Left lung (tissue), 10 donors: ENCODE data around the gene TMEM72. TPM values are rescaled to one million over a fixed set of nuclear protein-coding genes. Genes with fewer than 3 reads are reported as not detected.
A peak's percentile ranks its signal among the peaks of the same experiment; 100 is the strongest.

Experiments used
- ATAC-seq: fragments of 200-7000 bp; cut with Tn5 transposase; one replicate; pipeline ENCODE4 v1.9.1; 2020; ENCODE audit warnings: moderate library complexity
- DNase-seq, 4 donors: peaks; one replicate each; pipeline ENCODE4 v3.0.0-alpha.2; 2013 to 2020
- H3K27ac ChIP-seq, 2 donors: fragments of 200-600 bp; sonication (generic) in 1 of 2; one replicate each; pipeline versions ENCODE4 v1.5.0 to v1.8.0; 2020 to 2021
- H3K27me3 ChIP-seq, 2 donors: fragments of 200-600 bp; sonication (generic) in 1 of 2; one replicate each; pipeline versions ENCODE4 v1.5.0 to v1.8.0; 2020 to 2021
- H3K36me3 ChIP-seq, 2 donors: fragments of 200-600 bp; sonication (generic) in 1 of 2; one replicate each; pipeline versions ENCODE4 v1.5.0 to v1.8.0; 2020 to 2021
- H3K4me1 ChIP-seq, 2 donors: fragments of 200-600 bp; one replicate each; pipeline ENCODE4 v1.8.0; 2021
- H3K4me3 ChIP-seq, 2 donors: fragments of 200-600 bp; sonication (generic) in 1 of 2; one replicate each; pipeline versions ENCODE4 v1.5.0 to v1.8.0; 2020 to 2021; ENCODE audit warnings: mild to moderate bottlenecking in 1 of 2
- H3K9me3 ChIP-seq, 2 donors: fragments of 200-600 bp; sonication (generic) in 1 of 2; one replicate each; pipeline versions ENCODE4 v1.5.0 to v1.8.0; 2020 to 2021
- CTCF ChIP-seq, 2 donors: fragments of 200-600 bp; sonication (generic) in 1 of 2; IDR thresholded peaks; one replicate each; pipeline versions ENCODE4 v1.5.0 to v1.8.0; 2021; ENCODE audit warnings: antibody characterized with exemption in 2 of 2
- intact Hi-C, 2 donors: fragments of 100-400 bp; cut with DNase I; formaldehyde crosslinking; loops; one replicate each; pipeline versions ENCODE4 v1.11.2 to v1.14.2; 2022
- polyA plus RNA-seq, 6 donors: library from polyadenylated mRNA; unstranded; fragments of 120-200 nt; gene quantifications; one replicate each; pipeline ENCODE4 v1.2.1, GENCODE V29; 2013; ENCODE audit not compliant: insufficient read length in 6 of 6
- total RNA-seq, 2 donors: library from RNA; stranded (reverse); fragmentation: NEBNext Ultra II Directional; extraction: Animal tissue kit (Norgen Biotek cat#: 25700); gene quantifications; one replicate each; pipeline ENCODE4 v1.2.1, GENCODE V29; 2021
- donor health status: DM: no; HTN: yes; CAD: no.
- donor health status: DM: no; HTN: no; CAD: no.

TMEM72 gene
- total and polyA plus RNA-seq, 8 donors: 0.23 to 2.2 (median 1.7) TPM; not detected in 1

GRCh38 chr10:44925811-44926750, 14.9 kb downstream of the TMEM72 start:
- Histone ChIP-seq H3K27me3 (no peaks in the 10 kb centered on the region), H3K27ac (no peak overlapping the region), H3K9me3 (no peaks in the 10 kb centered on the region), H3K4me1 (peaks cover 0 to 9% of the 10 kb centered on the region in 2 donors), H3K36me3 (no peaks in the 10 kb centered on the region), H3K4me3 (no peak overlapping the region)
- intact Hi-C loops: no loop called here
- DNase-seq (no peak), ATAC-seq (no peak)
- TF ChIP-seq CTCF (IDR thresholded peaks at IDR 0.05): no peak

- Histone ChIP-seq H3K9me3 (no peaks in the 10 kb centered on the region), H3K27ac (no peak overlapping the region), H3K36me3 (no peaks in the 10 kb centered on the region), H3K4me3 (no peak overlapping the region), H3K4me1 (peaks cover 0 to 9% of the 10 kb centered on the region in 2 donors), H3K27me3 (no peaks in the 10 kb centered on the region)
- intact Hi-C loops: no loop called here
- ATAC-seq (no peak), DNase-seq (no peak)
- TF ChIP-seq CTCF (IDR thresholded peaks at IDR 0.05): no peak
Observed at GRCh38 chr10:44926751-44927351, 15.7 kb downstream of the TMEM72 start.

- Histone ChIP-seq H3K4me1 (peaks cover 0 to 10% of the 10 kb centered on the region in 2 donors), H3K36me3 (no peaks in the 10 kb centered on the region), H3K9me3 (no peaks in the 10 kb centered on the region), H3K27ac (no peak overlapping the region), H3K4me3 (no peak overlapping the region), H3K27me3 (no peaks in the 10 kb centered on the region)
- no peak for TF ChIP-seq CTCF (IDR thresholded peaks at IDR 0.05)
- intact Hi-C loops: no loop called here
- DNase-seq (peak in 1 of 4 donors; percentile 32), ATAC-seq (peak; percentile 38)
Observed at GRCh38 chr10:44927352-44927751, 16.2 kb downstream of the TMEM72 start.

- peaks cover 0 to 21% of the 10 kb centered on the region in 2 donors for H3K4me1 ChIP-seq
- no peaks in the 10 kb centered on the region for H3K36me3 ChIP-seq
- ATAC-seq (no peak), DNase-seq (no peak)
- H3K4me3 ChIP-seq: no peak overlapping the region
- no peaks in the 10 kb centered on the region for H3K9me3 ChIP-seq
- no peaks in the 10 kb centered on the region for H3K27me3 ChIP-seq
- no peak overlapping the region for H3K27ac ChIP-seq
- TF ChIP-seq CTCF (IDR thresholded peaks at IDR 0.05): no peak
- intact Hi-C loops: no loop called here
Observed at GRCh38 chr10:44928462-44928861, 17.3 kb downstream of the TMEM72 start.
